Parathyroid adenoma (tissue), 2 donors: ENCODE data around the gene CUL2.

Experiments used
- H2AFZ ChIP-seq: fragments of 300-600 bp; sonication (generic); one replicate; pipeline ENCODE4 v1.7.0; 2017; ENCODE audit warnings: antibody characterized with exemption, mild to moderate bottlenecking
- H3K27ac ChIP-seq: fragments of 300-600 bp; sonication (generic); one replicate; pipeline ENCODE4 v1.7.0; 2017
- H3K27me3 ChIP-seq: fragments of 300-600 bp; sonication (generic); one replicate; pipeline ENCODE4 v1.7.0; 2017; ENCODE audit warnings: low read length; ENCODE audit not compliant: control insufficient read depth, insufficient read depth
- H3K36me3 ChIP-seq: fragments of 300-600 bp; sonication (generic); one replicate; pipeline ENCODE4 v1.7.0; 2017; ENCODE audit warnings: low read length; ENCODE audit not compliant: control insufficient read depth, insufficient read depth
- H3K4me1 ChIP-seq: fragments of 300-600 bp; sonication (generic); one replicate; pipeline ENCODE4 v1.7.0; 2017; ENCODE audit warnings: control low read depth
- H3K4me2 ChIP-seq: fragments of 300-600 bp; sonication (generic); one replicate; pipeline ENCODE4 v1.7.0; 2017; ENCODE audit warnings: low read length
- H3K4me3 ChIP-seq: fragments of 300-600 bp; sonication (generic); one replicate; pipeline ENCODE4 v1.7.0; 2017; ENCODE audit warnings: low read depth, low read length
- H3K79me2 ChIP-seq: fragments of 300-600 bp; sonication (generic); one replicate; pipeline ENCODE4 v1.7.0; 2017; ENCODE audit warnings: control low read depth
- H3K9ac ChIP-seq: fragments of 300-600 bp; sonication (generic); one replicate; pipeline ENCODE4 v1.7.0; 2017; ENCODE audit warnings: mild to moderate bottlenecking
- H3K9me3 ChIP-seq: fragments of 300-600 bp; sonication (generic); one replicate; pipeline ENCODE4 v1.7.0; 2017; ENCODE audit warnings: low read length; ENCODE audit not compliant: control insufficient read depth
- TF ChIP-seq, protein P1 (sequence below): fragments of 300-600 bp; sonication (generic); IDR thresholded peaks from one replicate; pipeline ENCODE4 v1.7.0; 2017; ENCODE audit warnings: antibody characterized with exemption, mild to moderate bottlenecking
- donor health status: primary hyperparathyroidism.

The CUL2 gene

DNA sequence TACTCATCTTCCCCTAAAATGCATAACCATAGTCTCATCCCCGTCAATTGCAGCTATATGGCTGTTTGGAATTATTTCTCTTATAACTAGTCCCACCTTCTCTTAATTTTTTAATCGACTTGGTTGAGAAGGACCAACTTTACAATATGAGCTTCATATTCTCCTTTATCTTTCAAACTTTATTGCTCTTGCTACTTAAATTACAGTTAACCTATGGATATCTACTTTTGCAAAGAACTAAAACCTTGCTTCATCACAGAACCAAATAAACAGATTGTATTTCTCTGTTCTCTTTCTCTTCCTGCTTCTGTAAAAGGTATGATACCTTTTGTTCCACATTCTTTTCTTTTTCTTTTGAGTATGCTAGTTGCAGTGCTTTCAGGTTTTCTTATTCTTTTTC is 42.6 kb upstream of the CUL2 start:
- H3K4me2 ChIP-seq = no peak overlapping the region
- no peaks in the 10 kb centered on the region for H3K9me3 ChIP-seq
- peaks cover 2% of the 10 kb centered on the region for H3K4me1 ChIP-seq
- no peak overlapping the region for H3K9ac ChIP-seq
- no peak overlapping the region for H3K27ac ChIP-seq
- H3K36me3 ChIP-seq = no peaks in the 10 kb centered on the region
- H3K4me3 ChIP-seq = no peak overlapping the region
- H3K27me3 ChIP-seq = no peaks in the 10 kb centered on the region
- H2AFZ ChIP-seq = no peak overlapping the region
- peaks cover 20% of the 10 kb centered on the region for H3K79me2 ChIP-seq
- TF ChIP-seq, protein P1, sequence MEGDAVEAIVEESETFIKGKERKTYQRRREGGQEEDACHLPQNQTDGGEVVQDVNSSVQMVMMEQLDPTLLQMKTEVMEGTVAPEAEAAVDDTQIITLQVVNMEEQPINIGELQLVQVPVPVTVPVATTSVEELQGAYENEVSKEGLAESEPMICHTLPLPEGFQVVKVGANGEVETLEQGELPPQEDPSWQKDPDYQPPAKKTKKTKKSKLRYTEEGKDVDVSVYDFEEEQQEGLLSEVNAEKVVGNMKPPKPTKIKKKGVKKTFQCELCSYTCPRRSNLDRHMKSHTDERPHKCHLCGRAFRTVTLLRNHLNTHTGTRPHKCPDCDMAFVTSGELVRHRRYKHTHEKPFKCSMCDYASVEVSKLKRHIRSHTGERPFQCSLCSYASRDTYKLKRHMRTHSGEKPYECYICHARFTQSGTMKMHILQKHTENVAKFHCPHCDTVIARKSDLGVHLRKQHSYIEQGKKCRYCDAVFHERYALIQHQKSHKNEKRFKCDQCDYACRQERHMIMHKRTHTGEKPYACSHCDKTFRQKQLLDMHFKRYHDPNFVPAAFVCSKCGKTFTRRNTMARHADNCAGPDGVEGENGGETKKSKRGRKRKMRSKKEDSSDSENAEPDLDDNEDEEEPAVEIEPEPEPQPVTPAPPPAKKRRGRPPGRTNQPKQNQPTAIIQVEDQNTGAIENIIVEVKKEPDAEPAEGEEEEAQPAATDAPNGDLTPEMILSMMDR = no peak

- H3K36me3 ChIP-seq = no peaks in the 10 kb centered on the region
- H3K4me1 ChIP-seq = peaks cover 2% of the 10 kb centered on the region
- H3K9me3 ChIP-seq = no peaks in the 10 kb centered on the region
- H3K79me2 ChIP-seq = peaks cover 13% of the 10 kb centered on the region
- TF ChIP-seq, protein P1 = no peak
- no peak overlapping the region for H2AFZ ChIP-seq
- no peak overlapping the region for H3K27ac ChIP-seq
- H3K9ac ChIP-seq = no peak overlapping the region
- H3K4me3 ChIP-seq = no peak overlapping the region
- H3K4me2 ChIP-seq = no peak overlapping the region
- no peaks in the 10 kb centered on the region for H3K27me3 ChIP-seq
Measured at GRCh38 chr10:35130663-35131062, 40.5 kb upstream of the CUL2 start.

- Histone ChIP-seq H3K4me1 (peaks cover 10% of the 10 kb centered on the region), H3K27ac (no peak overlapping the region), H3K4me3 (no peak overlapping the region), H3K27me3 (no peaks in the 10 kb centered on the region), H2AFZ (no peak overlapping the region), H3K36me3 (no peaks in the 10 kb centered on the region), H3K9ac (no peak overlapping the region), H3K4me2 (no peak overlapping the region), H3K79me2 (peaks cover 11% of the 10 kb centered on the region), H3K9me3 (no peaks in the 10 kb centered on the region)
- TF ChIP-seq, protein P1 = no peak
Measured at GRCh38 chr10:35129185-35129674, 39.1 kb upstream of the CUL2 start.

DNA sequence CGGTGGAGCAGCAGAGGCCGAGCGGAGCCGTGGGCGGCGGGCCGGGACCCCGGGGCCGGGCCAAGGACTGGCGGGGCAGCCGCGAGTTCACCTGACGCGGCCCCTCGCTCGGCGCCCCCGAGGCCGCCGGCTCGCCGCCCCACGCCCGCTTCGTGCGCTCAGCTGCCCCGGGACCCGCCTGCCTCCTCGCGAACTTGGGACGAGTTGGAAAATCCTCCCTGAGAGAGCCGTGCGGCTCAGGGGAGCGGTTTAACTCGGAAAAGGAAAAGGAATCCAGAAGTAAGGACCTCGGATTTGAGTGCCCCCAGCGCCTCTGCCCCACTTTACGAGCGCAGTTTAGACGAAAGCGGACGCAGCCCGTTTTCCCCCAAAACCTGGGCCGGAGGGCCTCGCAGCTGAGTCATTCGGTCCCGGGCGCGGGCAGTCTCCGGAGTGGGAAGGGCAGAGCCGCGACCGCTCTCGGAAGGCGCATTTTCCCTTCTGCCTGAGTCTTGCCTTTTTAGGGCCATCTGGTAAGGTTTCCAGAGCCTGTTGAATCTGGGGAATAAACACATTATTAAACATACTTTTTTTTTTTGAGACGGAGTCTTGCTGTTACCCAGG is 37.2 kb upstream of the CUL2 start:
- H3K27ac ChIP-seq = peak overlapping the region; percentile 92
- no peaks in the 10 kb centered on the region for H3K27me3 ChIP-seq
- no peaks in the 10 kb centered on the region for H3K9me3 ChIP-seq
- H2AFZ ChIP-seq = peak overlapping the region; percentile 99
- H3K79me2 ChIP-seq = peaks cover 3% of the 10 kb centered on the region
- H3K9ac ChIP-seq = peak overlapping the region; percentile 9
- TF ChIP-seq, protein P1 = no peak
- peaks cover 10% of the 10 kb centered on the region for H3K4me1 ChIP-seq
- peak overlapping the region; percentile 50 for H3K4me2 ChIP-seq
- no peaks in the 10 kb centered on the region for H3K36me3 ChIP-seq
- H3K4me3 ChIP-seq = peak overlapping the region; percentile 69
